Stimulated activated memory B cell treated with anti-CD40 and anti-IgM and Interleukin-4, amounts not matched to agents 10 μg/mL and 1 μg/mL and 100 μg/mL, for 72 hours (primary cell): ENCODE data around the gene GET3.
"Not testable (repeated sequence)": the region's sequence is repeated elsewhere in the genome, so short reads cannot be mapped to it uniquely, and the experiment has no call there.

Experiments used
- ATAC-seq: fragments of 150-1000 bp; cut with Tn5 transposase; 2 replicates; pipeline ENCODE4 v1.10.0; 2021
- H3K27ac Mint-ChIP-seq: one replicate; pipeline ENCODE4 v1.8.0; 2022; ENCODE audit warnings: mild to moderate bottlenecking, mixed read lengths
- H3K27me3 Mint-ChIP-seq: one replicate; pipeline ENCODE4 v1.8.0; 2022; ENCODE audit warnings: mixed read lengths
- H3K36me3 Mint-ChIP-seq: one replicate; pipeline ENCODE4 v1.8.0; 2022; ENCODE audit warnings: mixed read lengths
- H3K4me1 Mint-ChIP-seq: one replicate; pipeline ENCODE4 v1.8.0; 2022; ENCODE audit warnings: mixed read lengths
- H3K4me3 Mint-ChIP-seq: one replicate; pipeline ENCODE4 v1.8.0; 2022; ENCODE audit warnings: mild to moderate bottlenecking, moderate library complexity, mixed read lengths
- H3K9me3 Mint-ChIP-seq: one replicate; pipeline ENCODE4 v1.8.0; 2022; ENCODE audit warnings: mixed read lengths

GET3 gene

GRCh38 chr19:12796146-12797071 is 59.1 kb downstream of the GET3 start:
- H3K4me1 Mint-ChIP-seq: peaks cover 33% of the 10 kb centered on the region
- peak overlapping the region; percentile 74 for H3K27ac Mint-ChIP-seq
- no peaks in the 10 kb centered on the region for H3K27me3 Mint-ChIP-seq
- H3K9me3 Mint-ChIP-seq: no peaks in the 10 kb centered on the region
- H3K4me3 Mint-ChIP-seq: peak overlapping the region; percentile 75
- peaks cover 12% of the 10 kb centered on the region for H3K36me3 Mint-ChIP-seq
- no peak for ATAC-seq

GRCh38 chr19:12797141-12797587 is 59.9 kb downstream of the GET3 start:
- Mint-ChIP-seq H3K4me1 (peaks cover 36% of the 10 kb centered on the region), H3K27me3 (no peaks in the 10 kb centered on the region), H3K4me3 (no peak overlapping the region), H3K27ac (no peak overlapping the region), H3K36me3 (peaks cover 12% of the 10 kb centered on the region), H3K9me3 (no peaks in the 10 kb centered on the region)
- ATAC-seq: no peak

GRCh38 chr19:12797607-12798006 is 60.3 kb downstream of the GET3 start:
- not testable (repeated sequence) for H3K9me3 Mint-ChIP-seq, ATAC-seq, H3K4me3 Mint-ChIP-seq, H3K36me3 Mint-ChIP-seq, H3K27ac Mint-ChIP-seq, H3K27me3 Mint-ChIP-seq
- H3K4me1 Mint-ChIP-seq: peaks cover 40% of the 10 kb centered on the region
